DND-41 (cell line): ENCODE data around the gene RPP14.

Source experiments
- CTCF ChIP-seq: IDR thresholded peaks from 2 replicates; pipeline ENCODE4 v1.5.1; 2012; ENCODE audit warnings: borderline replicate concordance, low read length, moderate library complexity, mild to moderate bottlenecking; ENCODE audit not compliant: poor library complexity, severe bottlenecking; ENCODE audit errors: extremely low read depth
- EZH2 ChIP-seq: IDR thresholded peaks from 3 replicates; pipeline ENCODE4 v1.6.1; 2012; ENCODE audit warnings: borderline replicate concordance, low read depth, mild to moderate bottlenecking, moderate library complexity, low read length, inconsistent platforms; ENCODE audit not compliant: severe bottlenecking

- TF ChIP-seq CTCF (no peak), EZH2 (no peak)
These were observed 36.7 kb upstream of the RPP14 start for GRCh38 chr3:58269356-58269755.
